ENCODE measurements around the gene KNTC1.
"Not testable (repeated sequence)": the region's sequence is repeated elsewhere in the genome, so short reads cannot be mapped to it uniquely, and the experiment has no call there.

DNA sequence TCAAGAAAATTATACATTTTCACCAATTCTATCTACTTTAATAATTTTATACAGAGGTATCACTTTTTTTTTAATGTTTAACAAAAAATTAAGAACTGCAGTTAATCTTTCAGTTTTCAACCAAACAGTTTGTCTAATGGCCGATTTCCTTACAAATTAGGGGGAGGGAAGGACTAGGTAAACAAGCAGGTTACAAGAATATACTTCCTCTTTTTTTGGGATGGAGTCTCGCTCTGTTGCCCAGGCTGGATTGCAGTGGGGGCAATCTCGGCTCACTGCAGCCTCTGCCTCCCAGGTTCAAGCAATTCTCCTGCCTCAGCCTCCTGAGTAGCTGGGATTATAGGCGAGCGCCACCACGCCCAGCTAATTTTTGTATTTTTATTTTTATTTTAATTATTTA, 33.8 kb upstream of the KNTC1 start:
- TF ChIP-seq, protein P1, sequence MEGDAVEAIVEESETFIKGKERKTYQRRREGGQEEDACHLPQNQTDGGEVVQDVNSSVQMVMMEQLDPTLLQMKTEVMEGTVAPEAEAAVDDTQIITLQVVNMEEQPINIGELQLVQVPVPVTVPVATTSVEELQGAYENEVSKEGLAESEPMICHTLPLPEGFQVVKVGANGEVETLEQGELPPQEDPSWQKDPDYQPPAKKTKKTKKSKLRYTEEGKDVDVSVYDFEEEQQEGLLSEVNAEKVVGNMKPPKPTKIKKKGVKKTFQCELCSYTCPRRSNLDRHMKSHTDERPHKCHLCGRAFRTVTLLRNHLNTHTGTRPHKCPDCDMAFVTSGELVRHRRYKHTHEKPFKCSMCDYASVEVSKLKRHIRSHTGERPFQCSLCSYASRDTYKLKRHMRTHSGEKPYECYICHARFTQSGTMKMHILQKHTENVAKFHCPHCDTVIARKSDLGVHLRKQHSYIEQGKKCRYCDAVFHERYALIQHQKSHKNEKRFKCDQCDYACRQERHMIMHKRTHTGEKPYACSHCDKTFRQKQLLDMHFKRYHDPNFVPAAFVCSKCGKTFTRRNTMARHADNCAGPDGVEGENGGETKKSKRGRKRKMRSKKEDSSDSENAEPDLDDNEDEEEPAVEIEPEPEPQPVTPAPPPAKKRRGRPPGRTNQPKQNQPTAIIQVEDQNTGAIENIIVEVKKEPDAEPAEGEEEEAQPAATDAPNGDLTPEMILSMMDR (IDR thresholded peaks at IDR 0.05): not testable (repeated sequence)
- TF ChIP-seq EP300, POLR2A, POLR2AphosphoS5 (IDR thresholded peaks at IDR 0.05): not testable (repeated sequence)
